Amygdala (tissue), 56 donors: Measurements from ENCODE around the gene FBXW8.

Experiments used
- DNase-seq, 56 donors: peaks; one replicate each; lab custom pipeline; 2025; lab: John Stamatoyannopoulos, UW

Gene FBXW8

GRCh38 chr12:116885491-116885890, 25.3 kb upstream of the FBXW8 start:
- DNase-seq: no peak

GRCh38 chr12:116887244-116887643, 23.5 kb upstream of the FBXW8 start:
- no peak for DNase-seq

GRCh38 chr12:116887897-116888296, 22.9 kb upstream of the FBXW8 start:
- DNase-seq: no peak

GRCh38 chr12:116890330-116890729, 20.4 kb upstream of the FBXW8 start:
- DNase-seq: no peak

GRCh38 chr12:116891019-116891418, 19.7 kb upstream of the FBXW8 start:
- DNase-seq: no peak

- DNase-seq: no peak
These were observed 18.2 kb upstream of the FBXW8 start for GRCh38 chr12:116892349-116893140.

GRCh38 chr12:116894913-116895312, 15.8 kb upstream of the FBXW8 start:
- DNase-seq: no peak

- DNase-seq: no peak
These were observed 14.3 kb upstream of the FBXW8 start for GRCh38 chr12:116896411-116896924.

GRCh38 chr12:116897476-116897875, 13.3 kb upstream of the FBXW8 start:
- DNase-seq: no peak

- no peak for DNase-seq
These were observed 12.1 kb upstream of the FBXW8 start for GRCh38 chr12:116898669-116899068.

GRCh38 chr12:116901612-116902011, 9.1 kb upstream of the FBXW8 start:
- no peak for DNase-seq

- no peak for DNase-seq
These were observed 6.9 kb upstream of the FBXW8 start for GRCh38 chr12:116903818-116904217.

- no peak for DNase-seq
These were observed 4.5 kb upstream of the FBXW8 start for GRCh38 chr12:116906285-116906684.

- no peak for DNase-seq
These were observed 488 bp upstream of the FBXW8 start for GRCh38 chr12:116910280-116910644.

- DNase-seq: no peak
These were observed 4.6 kb downstream of the FBXW8 start for GRCh38 chr12:116915326-116915725.

- DNase-seq: no peak
These were observed 5.4 kb downstream of the FBXW8 start for GRCh38 chr12:116916122-116916521.

GRCh38 chr12:116916714-116917114, 6.0 kb downstream of the FBXW8 start:
- no peak for DNase-seq

GRCh38 chr12:116918464-116918863, 7.7 kb downstream of the FBXW8 start:
- no peak for DNase-seq

- no peak for DNase-seq
These were observed 8.5 kb downstream of the FBXW8 start for GRCh38 chr12:116919247-116919661.

- no peak for DNase-seq
These were observed 9.1 kb downstream of the FBXW8 start for GRCh38 chr12:116919706-116920485.

GRCh38 chr12:116920939-116921338, 10.2 kb downstream of the FBXW8 start:
- DNase-seq: no peak
